ENCODE results near the gene TCEA3.

The TCEA3 gene

DNA sequence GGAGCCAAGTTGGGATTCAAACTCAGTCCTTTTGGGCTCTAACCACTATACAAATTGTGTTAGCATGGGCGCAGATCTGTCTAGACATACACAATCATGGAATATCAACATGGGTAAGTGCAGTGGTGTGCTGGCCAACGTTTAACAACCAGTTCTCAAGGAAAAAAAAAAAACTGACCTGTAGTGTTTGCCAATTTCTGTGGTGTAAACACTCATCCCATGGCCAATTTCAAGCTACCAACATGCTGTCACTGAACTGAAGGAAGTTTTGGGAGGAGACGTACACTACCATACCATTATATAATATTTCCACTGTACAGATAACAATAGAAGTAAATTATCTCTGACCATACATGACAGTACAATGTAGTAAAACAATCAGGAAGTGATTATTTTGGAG lies 3.2 kb downstream of the TCEA3 start:
- no peak for DNase-seq (ENCODE audit: low spot score)

DNA sequence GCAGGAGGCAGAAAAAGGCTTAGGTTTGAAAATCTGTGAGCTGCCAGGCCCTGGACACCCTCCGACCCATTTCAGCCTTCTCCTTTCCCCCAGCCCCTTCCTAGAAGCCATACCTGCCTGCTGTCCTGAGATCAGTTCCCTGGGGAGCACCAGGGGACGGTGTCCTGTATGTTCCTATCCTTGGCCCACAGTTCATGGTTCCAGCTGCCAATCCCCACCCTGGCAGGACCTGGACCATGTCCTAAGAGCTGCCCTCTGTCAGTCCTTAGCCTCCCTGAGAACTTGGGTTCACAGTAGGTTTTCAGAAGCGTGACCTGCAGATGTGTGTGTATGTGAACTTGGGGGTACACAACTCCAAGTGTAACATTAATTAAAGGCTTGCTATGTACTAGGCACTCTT lies 3.8 kb downstream of the TCEA3 start:
- no peak for DNase-seq (ENCODE audit: low spot score)

DNA sequence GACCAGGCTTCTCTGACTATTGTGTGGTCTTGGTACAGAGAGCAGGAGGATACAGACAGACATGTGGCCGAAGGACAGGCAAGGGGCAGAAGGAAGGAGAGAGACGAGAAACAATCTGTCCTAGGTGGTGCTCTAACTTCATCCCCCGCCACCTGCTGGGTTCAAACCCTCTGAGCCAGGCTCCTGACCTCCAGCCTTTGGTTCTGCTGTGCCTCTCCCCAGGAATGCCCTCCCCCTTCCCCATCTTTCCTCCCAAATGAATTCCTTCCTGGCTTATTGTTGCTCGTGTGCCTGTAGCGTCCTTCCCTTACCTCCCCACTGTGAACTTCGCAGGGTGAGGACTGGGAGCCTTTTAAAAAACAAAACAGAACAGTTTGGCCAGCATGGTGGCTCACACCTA lies 5.4 kb downstream of the TCEA3 start:
- DNase-seq (ENCODE audit: low spot score), result no peak

DNA sequence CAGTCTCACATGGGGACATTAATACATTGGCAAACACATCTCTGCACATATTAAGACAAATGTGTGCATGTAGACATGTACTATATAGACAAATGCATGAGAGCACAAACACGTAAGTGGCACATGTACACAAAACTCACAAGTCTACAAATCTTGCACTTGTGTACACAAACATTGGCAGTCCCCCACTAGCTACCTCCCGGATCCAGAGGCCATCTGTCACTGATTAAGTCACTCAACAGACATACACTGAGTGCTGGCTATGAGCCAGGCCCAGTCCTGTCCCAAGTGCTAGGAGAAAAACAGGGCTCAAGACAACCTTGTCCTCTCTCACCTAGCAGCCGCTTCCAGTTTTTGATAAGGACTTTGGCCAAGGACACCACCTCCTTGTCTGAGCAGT lies 7.0 kb downstream of the TCEA3 start:
- DNase-seq (ENCODE audit: low spot score), result peak; percentile 36

DNA sequence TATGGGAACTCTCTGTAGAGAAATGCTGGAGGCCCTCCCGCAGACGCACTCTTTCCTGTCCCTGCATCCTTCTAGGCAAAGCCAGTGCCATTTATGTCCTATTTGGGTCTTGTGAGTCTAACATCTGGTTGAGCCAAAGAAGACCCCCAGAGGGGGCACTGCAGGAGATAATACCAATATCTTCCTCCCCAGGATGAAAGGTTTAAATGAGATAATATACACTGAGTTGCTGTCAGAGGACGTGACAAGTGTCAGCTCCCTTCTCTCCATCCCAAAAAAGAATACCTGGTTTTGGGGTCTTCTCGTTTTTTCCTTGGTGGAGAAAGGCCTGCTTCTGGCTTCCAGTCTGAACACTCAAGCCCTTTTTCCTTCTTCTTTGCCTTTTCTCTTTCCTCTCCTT lies 7.6 kb downstream of the TCEA3 start:
- no peak for DNase-seq (ENCODE audit: low spot score)

DNA sequence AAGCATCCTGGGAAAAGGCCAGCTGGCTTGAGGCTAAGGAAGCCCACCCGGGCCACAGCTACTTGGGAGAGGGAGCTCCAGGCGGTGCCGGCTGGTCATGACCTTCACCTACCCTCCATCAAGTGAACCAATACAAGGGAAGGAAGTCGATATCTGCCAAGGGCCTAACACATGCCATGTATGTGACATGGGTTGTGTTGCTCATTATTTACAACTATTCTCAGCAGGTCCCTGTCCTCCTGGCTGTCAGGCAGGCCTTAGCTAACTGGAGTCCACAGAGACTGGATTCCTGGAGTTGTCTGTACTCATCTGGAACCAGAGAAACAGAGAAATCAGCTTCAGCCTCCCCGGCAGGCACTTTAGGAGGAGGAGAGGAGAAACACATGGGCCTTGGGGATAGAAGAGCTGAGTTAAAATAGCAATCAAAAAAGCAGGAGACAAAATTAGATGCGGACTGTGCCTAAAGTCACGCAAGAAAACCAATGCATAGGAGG lies 15.7 kb downstream of the TCEA3 start:
- DNase-seq (ENCODE audit: low spot score), result no peak

DNA sequence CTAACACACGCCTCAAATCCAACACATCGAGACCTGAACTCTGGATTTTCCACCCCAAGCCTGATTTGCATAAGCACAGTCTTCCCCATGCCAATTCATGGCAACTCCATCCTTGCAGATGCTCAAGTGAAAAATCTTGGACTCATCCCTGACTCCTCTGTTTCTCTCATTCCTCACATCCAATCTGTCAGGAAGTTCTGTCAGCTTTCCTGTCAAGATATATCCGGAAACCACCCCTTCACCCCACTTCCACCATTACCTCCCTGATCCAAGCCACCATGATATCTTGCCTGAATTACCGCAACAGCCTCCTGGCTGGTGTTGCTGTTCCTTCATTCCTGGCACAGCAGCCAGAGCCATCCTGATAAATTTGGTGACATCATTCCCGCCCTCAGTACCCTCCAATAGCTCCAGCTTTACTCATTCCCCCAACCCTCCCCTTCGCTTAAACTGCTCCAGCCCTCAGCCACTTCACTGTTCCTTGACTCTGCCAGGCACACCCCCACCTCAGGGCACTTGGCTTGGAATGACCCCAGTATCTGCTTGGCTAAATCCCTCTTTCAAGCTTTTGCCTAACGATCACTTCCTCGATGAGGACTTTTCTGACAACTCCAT lies 17.4 kb downstream of the TCEA3 start:
- no peak for DNase-seq (ENCODE audit: low spot score)

DNA sequence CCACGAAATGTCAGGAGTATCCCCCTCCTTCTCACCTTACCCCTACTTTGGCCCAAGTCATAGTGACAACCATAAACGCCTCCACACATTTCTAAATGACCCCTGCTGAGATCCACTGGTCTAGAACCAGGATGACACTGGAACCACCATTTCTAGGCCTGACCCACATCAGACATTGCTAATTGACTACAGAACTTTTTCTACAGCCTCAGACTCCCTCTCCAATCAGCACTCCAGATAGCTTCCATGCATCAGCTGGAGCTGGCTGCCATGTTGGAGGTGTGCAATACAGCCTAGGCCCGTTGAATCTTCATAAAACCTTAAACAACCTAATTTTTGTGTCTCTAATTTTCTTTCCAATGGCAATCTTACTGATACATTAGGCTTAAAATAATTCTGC lies 18.6 kb downstream of the TCEA3 start:
- DNase-seq (ENCODE audit: low spot score), result no peak

DNA sequence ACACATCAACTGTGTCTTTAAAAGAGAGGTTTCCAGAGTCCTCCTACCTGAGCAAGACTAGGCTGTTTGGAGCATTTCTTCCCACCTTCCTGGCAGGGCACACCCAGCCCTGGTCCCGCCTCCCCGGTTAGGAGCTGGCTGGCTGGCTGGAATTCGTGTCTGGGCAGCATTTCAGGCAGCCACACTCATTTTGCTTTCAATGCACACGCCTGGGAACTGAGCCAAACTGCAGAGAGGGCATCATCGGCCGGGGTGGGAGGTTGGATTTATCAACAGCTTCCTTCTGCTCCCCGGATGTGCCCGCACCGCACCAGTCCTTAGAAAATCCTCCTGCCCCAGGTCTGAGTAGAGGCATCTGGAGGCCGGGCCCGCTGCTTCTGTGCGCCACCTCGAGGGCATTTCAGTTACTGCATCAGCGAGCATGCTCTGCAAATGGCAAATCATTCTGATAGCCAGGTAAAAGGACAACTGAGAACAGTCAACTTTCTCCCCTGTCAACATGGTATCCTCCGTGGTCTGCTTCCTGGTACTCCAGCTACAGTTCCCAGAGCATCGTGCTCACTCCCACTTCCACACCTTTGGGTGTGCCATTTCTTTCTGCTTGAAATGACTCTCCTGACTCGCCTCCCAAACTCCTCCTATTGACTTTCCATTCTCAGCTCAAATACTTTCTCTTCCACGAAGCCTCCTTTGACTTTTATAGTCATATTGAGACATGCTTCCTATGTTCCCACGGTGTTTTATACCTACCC lies 20.6 kb downstream of the TCEA3 start:
- peak; percentile 88 for DNase-seq (ENCODE audit: low spot score)

DNA sequence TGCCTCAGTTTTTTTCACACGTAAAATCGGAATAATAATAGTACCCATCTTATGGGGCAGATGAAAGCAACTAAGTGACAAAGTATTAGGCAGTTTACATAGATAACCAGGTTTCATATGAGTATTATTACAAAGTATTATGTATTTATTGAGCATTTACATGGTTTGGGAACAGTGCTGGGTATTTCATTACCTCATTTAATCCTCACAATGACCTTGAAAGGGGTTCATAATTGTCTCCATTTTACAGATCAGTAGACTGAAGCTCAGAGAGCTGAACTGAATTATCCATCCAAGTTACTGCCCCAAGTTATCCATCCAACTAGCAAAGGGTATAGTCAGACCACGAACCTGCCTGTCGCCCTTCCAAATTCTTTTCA lies 21.2 kb downstream of the TCEA3 start:
- DNase-seq (ENCODE audit: low spot score), result no peak

DNA sequence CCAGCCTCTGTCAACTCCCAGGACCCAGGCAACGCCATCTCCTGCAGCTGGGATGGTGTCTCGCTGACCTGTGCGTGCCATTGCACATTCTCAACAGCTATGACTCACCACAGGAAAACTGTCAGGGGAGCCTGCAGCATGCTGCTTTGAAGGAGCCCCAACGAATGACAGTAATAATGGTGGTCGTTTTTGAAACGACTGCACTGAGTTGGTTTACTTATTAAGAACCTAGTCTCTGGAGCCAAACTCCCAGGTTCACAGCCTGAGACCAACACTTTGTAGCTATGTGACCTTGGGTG lies 21.6 kb downstream of the TCEA3 start:
- DNase-seq (ENCODE audit: low spot score), result no peak

DNA sequence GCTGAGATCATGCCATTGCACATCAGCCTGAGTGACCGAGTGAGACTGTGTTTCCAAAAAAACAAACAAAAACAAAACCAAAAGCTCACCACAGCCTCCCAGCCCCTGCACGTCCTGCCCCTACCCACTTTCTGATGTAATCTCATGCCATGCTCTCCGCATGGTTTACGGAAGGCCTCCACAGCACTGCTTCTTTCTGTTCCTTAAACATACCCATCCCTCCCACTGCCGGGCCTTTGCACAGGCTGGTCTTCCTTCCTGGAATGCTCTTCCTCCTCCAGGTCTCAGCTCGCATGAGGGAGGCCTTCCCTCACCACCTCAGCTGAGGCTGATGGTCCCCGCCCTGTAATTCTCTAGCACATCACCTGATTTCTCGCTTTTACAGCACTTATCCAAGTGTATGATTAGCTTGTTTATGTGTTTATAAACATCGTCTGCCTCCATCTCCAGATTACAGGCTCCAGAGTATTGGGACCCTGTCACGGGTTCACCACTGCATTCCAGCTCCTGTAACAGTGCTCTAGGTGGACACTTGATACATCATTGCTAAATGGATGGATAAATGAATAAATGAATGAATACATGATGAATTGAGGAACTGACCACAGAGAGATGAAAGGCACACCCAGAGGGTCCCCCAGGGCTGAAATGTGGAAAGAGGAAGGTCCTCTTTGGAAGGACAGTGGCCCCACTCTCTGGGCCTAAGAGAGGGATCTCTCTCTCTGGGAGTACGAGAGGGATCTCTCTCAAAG lies 22.1 kb downstream of the TCEA3 start:
- DNase-seq (ENCODE audit: low spot score), result no peak

DNA sequence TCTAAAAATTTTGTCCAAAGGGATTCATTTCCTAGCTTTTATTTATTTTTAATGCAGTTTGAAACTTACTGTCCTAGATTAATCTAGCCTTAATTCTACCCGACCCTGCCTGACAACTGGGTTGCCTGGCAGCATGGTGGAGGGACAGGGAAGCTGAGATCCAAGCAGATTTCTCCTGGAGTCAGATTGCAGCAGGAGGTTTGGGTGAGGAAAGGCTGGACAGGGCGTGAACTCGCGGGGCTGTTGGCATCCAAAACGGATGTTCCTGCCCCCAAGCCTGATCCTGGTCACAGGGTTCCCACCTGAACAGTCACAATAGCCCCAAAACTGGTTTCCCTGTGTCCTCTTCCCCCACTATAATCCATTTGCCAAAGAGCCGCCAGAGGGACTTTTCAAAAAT lies 23.2 kb downstream of the TCEA3 start:
- no peak for DNase-seq (ENCODE audit: low spot score)

DNA sequence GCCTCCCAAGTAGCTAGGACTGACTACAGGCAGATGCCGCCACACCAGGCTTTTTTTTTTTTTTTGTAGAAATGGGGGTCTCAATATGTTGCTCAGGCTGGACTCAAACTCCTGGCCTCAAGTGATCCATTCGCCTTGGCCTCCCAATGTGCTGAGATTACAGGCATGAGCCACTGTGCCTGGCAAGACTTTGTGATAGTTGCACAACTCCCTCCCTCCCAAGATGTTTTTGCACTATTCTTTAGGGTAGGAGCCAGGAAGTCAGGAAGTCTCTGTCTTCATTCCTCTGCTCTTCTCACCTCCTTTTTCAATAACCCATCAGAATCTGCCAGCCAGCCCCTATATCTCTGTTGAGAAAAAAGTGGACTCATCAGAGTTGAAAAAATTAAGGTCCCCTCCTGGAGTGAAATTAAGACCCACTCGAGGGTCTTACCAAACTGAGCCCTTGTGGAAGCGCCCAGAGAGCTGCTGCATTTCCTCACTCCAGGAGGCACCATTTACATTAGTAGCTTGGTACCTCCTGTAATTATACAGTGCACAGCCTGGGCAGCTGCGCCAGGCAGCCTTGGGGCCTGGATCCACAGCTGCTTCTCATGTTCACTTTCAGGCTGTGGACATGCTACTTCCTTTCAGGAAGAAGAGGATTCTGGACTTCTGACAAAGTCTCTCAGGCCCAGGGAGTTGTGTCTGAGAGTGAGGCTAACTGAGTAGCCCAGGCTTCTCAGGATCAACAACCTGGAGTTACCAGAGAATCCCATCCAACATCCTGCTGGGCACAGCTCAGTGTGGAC lies 24.0 kb downstream of the TCEA3 start:
- no peak for DNase-seq (ENCODE audit: low spot score)

DNA sequence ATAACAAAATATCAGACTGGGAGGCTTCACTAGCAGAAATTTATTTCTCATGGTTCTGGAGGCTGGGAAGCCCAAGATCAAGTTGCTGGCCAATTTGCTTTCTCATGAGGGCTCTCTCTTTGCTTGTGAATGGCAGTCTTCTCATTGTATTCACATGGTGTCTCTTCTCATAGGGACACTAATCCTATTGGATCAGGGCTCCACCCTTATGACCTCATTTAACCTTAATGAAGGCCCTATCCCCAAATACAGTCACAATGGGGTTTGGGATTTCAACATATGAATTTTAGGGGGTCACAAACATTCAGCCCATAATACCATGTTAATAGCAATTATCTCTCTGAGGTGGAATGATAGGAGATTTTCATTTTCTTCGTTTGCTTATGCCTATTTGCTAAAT lies 25.3 kb downstream of the TCEA3 start:
- DNase-seq (ENCODE audit: low spot score), result no peak

DNA sequence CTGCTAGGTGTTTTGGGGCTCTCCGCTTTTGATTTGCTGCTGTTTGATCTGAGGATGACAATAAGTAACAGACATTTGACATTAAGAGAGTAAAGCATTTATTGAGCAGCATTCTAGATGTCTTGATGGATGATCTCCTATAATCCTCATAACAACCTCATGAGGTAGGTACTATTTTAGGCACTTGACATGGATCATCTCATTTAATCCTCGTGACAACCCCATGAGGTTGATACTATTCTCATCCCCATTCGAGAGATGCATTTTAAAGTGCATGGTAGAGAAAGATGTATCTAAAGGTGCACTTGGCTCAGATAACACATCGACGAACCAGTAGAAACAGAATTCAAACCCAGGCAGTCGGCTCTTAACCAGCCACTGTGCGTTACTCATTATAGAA lies 26.6 kb downstream of the TCEA3 start:
- DNase-seq (ENCODE audit: low spot score), result no peak

DNA sequence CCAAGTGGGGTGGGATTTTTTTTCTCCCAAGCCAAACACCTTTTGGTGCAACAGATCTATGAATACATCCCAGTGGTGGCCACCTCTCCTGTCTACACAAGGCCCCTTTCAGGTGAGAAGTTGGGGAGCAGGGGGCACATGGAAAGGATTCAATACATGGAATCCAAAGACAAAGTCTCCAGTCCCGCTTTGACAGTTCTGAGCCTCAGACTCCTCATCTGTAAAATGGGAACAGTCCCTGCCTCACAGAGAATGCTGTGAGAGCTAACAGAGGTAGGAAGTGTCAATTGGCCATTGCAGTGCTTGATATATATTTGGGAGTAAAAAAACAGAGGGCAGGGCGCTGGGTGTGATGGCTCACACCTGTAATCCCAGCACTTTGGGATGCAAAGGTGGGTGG lies 28.2 kb downstream of the TCEA3 start:
- DNase-seq (ENCODE audit: low spot score), result no peak

DNA sequence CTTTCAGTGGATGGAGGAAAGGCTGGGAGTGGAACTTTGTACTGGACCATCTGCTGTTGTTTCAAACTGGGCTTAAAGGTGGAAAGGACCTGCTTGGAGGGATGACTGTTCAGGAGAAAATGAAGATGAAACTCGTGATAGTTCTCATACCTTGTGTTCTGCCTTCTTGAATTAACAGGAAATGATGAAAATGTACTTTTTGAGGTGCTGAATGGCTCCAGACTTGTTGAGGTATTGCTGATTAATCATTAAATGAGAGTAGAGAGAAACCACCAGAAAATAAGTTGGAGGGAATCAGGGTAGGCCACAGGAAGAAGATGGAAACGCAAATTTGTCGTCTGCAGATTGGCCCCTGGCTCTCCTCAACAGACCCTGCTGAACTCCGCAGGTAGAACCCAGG lies 28.7 kb downstream of the TCEA3 start:
- DNase-seq (ENCODE audit: low spot score), result no peak

DNA sequence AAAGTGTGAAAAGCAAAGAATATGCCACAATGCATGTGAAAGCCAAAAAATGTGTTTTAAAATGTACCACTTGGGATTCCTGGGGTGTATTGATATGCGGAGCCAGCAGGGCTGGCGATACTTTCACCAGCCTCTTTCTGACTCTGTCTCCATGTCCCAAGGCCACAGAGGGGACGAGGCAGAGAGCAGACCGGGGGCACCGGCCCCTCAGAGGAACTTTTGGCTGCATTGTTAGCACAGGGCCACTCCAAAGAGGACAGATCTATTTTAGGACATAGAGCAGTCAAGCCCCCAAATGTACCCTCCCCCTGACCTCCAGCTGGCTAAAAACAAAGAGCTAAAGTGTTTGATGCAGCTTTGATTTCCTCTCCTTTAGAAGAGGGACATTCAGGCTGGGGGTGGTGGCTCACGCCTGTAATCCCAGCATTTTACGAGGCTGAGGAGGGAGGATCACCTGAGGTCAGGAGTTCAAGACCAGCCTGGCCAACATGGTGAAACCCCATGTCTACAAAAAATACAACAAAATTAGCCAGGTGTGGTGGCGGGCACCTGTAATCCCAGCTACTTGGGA lies 29.3 kb downstream of the TCEA3 start:
- DNase-seq (ENCODE audit: low spot score), result no peak

DNA sequence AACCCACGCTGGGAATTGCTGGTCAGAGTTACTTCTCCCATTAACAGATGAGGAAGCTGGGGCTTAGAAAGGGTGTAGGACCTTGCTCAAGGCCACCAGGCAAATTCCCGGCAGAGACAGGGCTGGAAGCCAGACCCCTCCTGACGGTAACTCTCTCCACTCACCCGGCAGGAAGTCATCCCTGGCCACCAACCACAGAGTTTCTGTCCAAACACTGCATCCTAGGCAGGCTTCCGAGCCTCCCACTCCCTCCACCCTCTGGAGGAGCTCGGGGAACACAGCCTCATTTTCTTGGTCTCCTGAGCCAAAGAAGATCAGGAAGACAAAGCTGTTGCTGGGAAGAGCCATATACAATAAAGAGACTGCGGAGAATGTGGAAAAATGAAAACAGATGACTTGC lies 29.9 kb downstream of the TCEA3 start:
- no peak for DNase-seq (ENCODE audit: low spot score)

DNA sequence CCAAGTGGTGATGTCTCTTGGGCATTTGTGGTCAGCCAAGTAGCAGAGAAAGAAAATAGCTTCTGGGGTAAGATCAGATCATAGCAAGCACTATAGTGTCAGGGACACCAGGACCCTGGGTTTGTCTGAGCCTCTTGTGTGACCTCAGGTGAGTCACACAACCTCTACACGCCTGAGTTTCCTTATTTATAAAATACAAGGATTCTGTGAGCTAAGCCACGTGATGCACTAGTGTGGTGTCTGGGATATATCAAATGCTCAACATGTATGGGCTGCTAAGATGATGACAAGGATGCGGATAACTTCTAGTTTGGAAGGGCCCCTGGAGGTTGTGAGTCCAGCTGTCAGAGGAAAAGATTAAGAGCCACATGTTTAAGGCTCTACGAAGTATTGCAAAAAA lies 30.4 kb downstream of the TCEA3 start:
- no peak for DNase-seq (ENCODE audit: low spot score)

DNA sequence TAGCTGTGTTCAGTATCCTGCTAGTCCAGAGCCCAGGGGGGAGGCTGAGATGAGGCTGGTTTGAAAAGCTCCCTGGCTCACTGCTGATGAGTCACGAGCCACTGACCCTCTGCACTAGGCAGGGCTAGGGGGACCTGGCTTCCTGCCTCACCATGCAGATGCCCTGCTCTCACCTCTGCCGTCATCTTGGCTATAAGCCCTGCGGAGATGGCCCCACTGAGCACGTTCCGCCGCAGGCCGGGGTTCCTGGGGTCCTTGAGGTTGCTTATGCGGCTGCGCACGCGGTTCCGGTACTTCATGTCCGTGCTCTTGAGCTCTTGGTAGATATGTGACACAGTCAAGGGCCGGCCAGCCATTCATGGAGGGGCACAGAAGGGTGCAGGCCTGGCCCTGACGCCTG lies 30.8 kb downstream of the TCEA3 start:
- DNase-seq (ENCODE audit: low spot score), result no peak

Data from hematopoietic multipotent progenitor cell treated with erythropoietin and hydrocortisone succinate and interleukin-3 and kit ligand, for 15 days (in vitro differentiated cells).